ENCODE measurements around the gene GSTP1.

GRCh38 chr11:67558084-67558772 lies 25.4 kb upstream of the GSTP1 start:
- TF ChIP-seq CTCF (optimal IDR thresholded peaks at IDR 0.05 in 1 of 3, IDR thresholded peaks at IDR 0.05 in 1 of 3, conservative IDR thresholded peaks at IDR 0.05 in 1 of 3; ENCODE audit: extremely low read depth in 1 of 3, insufficient read depth in 2 of 3, low read length in 3 of 3) (no peak), EZH2 (IDR thresholded peaks at IDR 0.05; ENCODE audit: low read length) (no peak)

All from keratinocyte (primary cell).